ENCODE data around the gene RYK.
"Not testable (repeated sequence)": the region's sequence is repeated elsewhere in the genome, so short reads cannot be mapped to it uniquely, and the experiment has no call there.

Gene RYK

DNA sequence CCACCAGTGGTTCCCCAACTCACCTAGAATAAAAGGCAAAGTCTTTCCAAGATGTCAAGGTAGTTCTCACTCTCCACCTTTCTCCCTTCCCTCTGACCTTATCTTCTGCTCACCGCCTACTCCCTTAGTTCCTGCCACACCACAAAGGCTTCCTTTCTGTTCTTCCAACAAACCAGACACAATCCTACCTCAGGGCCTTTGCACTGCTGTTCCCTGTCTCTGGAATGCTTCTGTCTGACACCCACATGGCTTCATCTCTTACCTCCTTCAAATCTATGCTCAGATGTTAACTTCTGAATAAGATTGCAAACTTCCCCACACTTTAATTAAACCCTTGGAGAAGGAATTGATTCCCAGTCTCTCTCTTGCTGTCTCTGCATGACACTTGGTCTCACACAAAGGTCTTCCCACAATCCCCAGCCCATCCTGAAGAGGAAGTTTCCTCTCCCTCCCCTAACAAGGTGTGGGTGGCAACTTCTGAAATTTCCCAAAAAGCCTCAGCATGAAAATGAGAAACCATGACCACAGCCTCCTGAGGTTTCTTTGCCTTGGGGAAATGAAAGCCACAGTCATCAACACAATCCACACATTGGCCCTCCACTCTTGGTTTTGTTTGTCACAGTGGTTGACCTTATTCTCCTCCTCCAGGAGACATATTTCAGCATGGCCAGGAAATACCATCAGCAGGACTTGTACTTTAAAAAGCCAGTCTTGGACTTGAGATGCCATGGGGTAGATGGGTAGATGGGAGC, 3.0 kb upstream of the RYK start:
- no peak for DNase-seq

GRCh38 chr3:134252766-134253165, 2.1 kb upstream of the RYK start:
- DNase-seq = no peak

GRCh38 chr3:134251731-134252391, 1.2 kb upstream of the RYK start:
- DNase-seq = no peak

DNA sequence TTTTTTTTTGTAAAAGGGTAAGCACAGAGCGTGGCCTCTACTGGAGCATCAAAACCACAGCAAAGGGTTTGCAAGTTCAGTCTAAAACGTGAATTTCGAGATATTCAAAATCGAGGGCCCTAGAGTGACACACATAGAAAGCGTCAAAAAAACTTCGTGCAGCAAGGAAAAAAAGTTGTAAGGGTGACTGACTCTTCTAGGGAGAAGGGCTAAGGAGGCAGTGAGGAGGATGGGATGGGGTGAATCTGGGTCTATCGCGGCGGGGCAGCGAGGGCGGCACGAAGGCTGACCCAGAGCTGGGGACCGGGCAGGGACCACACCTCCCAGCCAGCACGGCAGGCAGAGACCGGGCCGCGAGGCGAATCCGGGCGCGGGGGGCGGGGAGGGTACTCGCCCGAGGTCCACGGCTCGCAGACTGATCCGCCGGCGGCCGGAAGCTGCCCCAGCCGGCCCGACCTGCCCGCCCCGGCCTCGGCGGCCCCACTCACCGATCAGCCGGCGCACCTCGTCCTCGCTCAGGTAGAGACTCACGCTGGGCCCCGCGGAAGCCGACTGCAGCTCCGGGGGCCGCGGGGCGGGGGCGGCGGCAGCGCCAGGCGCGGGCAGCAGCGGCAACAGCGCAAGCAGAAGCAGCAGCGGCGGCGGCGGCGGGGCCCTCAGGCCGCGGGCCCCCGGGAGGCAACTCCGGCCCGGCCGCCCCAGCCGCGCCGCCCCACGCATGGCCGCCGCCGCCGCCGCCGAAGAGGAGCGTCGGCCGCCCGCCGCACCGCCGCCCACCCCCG, 533 bp downstream of the RYK start:
- peak; percentile 35 for DNase-seq

DNA sequence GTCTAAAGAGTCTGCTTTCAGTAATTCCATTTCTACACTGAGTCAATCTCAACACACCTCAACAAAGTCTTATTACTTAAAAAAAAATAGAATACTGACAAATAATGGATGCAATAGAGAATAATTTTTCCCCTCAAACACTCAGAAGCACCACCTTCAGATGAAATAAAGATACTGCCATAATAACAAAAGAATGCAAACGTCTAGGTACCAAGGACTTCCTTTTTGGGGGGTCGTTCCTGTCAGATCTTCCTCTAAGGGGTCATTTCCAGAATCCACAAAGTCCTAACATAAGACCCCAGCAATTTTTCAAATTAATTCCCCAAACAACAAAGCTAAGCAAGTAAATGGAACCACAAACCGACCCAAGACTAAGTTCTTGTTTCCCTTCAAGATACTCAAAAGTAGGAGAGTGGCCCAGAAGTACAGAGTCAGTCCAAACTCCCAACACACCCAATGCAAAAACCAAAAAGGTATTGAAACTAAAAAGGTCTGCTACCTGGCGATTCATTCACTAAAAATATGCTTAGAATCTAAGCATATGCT, 1.3 kb downstream of the RYK start:
- DNase-seq = no peak

DNA sequence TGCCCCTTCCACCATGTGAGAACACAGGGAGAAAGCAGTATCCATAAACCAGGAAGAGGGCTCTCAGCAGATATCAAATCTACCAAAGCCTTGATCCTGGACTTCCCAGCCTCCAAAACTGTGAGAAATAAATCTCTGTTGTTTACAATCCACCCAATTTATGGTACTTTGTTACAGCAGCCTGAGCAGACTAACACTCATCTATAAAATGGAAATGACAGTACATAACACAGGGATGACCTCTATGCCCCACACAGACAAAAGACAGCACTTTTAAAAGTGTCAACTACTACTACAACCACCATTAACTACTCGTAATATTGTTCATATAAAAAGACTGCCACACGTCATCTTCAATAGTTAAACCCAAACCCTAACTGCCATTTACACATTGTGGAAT, 5.7 kb downstream of the RYK start:
- no peak for DNase-seq

- peak; percentile 89 for DNase-seq
Measured at GRCh38 chr3:134242649-134243617, 7.7 kb downstream of the RYK start.

DNA sequence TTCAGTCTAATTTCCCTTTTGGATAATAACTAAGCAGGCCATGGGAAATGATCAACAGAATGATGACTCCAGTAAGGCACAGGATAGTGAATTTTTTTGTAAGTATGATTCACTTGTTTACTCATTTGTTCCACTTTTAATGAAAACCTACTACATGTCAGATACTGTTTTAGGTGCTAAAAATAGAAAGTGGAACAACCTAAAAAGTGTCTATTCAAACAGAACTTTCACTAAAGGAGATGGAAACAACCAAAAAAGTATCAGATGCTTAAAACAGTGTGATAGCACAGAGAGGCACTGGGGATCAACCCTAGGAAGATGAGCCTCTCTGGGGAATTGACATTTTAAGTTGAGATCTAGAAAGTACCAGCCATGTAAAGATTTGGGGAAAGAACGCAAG, 11.1 kb downstream of the RYK start:
- DNase-seq = no peak

- DNase-seq = peak; percentile 35
Measured at GRCh38 chr3:134237454-134238145, 13.1 kb downstream of the RYK start.

DNA sequence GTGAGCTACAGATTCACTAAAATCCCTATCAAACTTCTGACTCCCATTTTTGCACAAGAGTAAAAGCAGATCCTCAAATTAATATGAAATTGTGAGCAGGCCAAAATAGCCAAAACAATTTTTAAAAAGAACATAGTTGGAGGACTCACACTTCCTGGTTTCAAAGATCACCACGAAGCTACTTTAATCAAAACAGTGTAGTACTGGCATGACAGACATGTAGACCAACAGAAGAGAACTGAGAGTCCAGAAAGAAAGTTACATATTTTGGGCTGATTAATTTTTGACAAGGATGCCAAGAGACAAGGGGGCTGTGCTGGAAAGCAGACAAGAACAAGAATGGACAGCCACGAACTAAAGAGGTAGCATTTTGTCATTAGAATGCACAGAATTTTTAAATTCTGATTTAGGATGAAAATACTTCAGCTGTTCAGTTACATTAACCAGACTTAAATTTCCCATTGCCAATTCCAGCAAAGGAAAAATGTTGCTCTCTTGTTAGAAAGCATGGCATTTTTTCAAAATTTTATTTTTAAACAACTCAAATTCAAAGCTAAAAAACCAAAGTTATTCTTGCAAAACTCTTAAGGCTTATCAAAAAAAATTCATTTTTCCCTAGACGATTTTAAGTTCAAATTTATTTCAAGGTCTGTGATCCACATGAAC, 14.0 kb downstream of the RYK start:
- peak; percentile 31 for DNase-seq

GRCh38 chr3:134235577-134236076, 15.0 kb downstream of the RYK start:
- DNase-seq = no peak

DNA sequence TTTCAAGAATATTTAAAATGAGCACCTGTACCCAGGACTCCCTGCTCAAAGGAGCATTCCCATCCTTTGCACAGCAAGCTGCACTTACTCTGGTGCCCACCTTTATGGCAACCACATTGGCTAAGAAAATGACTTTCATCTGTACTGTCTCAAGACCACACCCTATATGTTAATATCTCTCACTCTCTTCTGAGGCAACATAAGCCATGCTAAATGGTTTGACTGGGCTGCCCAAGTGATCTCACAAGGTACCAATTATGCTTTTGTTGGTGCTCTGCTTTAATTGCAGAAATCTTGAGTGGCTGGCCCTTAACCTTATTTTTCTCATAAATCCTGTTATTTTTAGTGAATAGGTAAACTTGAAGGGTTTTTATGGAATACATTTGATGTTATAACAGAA, 17.7 kb downstream of the RYK start:
- DNase-seq = no peak

DNA sequence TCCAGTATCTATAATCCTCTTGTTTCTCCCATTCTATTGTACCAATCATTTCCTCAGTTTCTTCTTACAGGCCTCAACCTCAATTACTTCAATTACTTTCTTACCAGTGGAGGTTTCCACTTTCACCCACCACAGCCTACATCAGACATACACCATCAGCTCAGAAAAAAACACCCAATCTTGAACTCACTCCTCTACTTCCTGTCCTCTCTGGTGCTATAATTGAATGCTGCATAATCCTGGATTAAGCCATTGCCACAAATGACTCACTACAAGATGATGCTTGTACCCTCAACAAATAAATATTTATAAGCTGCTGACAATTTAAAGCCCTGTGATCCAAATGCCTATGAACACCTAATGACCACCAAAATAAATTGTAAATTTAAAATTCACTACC, 18.5 kb downstream of the RYK start:
- peak; percentile 24 for DNase-seq

- no peak for DNase-seq
Measured at GRCh38 chr3:134231131-134231530, 19.5 kb downstream of the RYK start.

DNA sequence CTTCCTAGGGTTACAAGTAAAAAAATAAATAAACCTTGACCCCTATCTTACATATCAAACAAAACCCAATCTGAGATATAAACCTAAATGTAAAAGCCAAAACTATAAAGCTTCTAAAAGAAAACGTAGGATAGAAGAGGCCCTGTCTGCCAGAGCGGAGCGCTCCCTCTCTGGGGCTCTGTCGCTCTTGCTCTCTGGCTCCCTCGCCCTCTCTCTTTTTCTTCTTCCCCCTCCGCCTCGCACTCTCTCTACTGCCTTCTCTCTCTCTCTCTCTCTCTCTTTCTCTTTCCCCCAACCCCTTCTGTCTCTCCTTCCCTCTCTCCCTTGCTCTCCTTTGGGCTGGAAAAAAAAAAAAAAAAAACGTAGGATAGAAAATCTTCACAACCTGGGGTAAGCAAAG, 21.6 kb downstream of the RYK start:
- DNase-seq = no peak

DNA sequence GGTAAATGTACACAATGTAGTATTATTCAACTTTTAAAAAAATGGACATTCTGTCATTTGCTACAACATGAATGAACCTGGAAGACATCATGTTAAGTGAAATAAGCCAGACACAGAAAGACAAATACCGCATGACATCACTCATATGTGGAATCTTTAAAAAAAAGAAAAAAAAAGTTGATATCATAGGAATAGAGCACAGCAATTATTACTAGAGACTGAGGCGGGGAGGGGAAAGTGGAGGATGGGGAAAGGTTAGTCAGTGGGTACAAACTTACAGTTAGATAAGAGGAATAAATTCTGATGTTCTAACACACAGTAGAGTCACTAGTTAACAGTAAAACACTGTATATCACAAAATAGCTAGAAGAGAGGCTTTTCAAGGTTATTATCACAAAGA, 22.2 kb downstream of the RYK start:
- DNase-seq = no peak

DNA sequence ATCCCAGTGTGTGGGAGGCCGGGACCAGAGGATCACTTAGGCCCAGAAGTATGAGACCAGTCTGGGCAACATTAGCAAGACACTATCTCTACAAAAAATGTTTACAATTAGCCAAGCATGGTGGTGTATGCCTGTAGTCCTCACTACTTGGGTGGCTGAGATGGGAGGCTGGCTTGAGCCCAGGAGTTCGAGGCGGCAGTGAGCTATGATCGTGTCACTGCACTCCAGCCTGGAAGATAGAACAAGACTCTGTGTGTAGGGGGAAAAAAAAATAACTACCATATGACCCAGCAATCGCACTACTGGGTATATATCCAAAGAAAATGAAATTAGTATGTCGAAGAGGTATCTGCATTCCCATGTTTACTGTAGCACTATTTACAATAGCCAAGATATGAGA, 22.6 kb downstream of the RYK start:
- DNase-seq = no peak

DNA sequence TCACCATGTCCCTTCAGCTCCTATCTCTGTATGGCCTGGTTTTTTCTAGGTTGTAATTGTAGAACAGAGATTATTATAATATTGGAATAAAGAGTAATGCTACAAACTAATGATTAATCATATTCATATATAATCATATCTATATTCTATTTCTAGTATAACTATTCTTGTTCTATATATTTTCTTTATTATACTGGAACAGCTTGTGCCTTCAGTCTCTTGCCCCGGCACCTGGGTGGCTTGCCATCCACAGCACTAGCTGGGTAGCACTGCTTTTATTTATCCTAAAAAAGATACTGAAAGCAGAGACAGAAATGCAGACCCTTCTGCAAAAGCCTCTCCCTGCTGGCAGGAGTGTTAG, 25.9 kb downstream of the RYK start:
- not testable (repeated sequence) for DNase-seq

DNA sequence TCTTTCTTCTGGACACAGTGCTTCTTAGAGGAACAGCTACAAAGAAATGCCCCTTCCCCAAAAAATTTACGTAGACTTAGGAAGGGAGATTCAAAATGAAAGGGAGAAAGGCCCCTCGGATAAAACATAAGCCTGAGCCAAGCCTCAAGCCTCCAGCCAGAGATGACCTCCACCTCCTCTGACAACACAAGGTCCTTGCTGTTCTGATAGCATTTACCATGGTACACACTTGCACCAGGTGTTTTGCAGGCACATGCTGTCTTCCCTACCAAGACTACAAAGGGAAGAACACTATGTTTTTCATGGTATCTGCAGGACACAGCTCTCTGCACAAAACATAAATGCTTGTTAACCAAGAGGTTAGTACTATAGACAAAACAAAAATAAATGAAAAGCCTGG, 27.8 kb downstream of the RYK start:
- DNase-seq = no peak

DNA sequence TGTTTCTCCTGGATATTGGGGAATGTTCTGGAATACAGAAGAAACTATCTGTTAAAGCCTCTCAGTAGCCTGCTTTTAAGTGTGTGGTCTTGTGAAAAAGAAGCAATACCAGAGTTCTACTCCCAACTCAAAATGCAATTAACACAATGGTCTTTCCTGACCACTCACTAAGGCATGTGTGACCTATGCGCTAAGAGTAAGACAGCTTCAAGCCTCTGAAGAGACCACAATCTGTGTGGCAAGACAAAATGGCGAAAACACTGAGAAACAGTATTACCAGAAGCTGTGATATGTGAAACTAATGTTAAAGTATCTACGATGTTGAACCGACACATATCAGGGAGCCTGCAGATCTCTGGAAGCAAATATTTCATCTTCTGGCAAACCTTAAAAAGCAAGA, 33.8 kb downstream of the RYK start:
- no peak for DNase-seq

GRCh38 chr3:134216191-134216764, 34.4 kb downstream of the RYK start:
- no peak for DNase-seq

Measured in fibroblast of upper back skin (primary cell).